H9 (cell line): Measurements from ENCODE around the gene WWC1. TPM values are rescaled to one million over a fixed set of nuclear protein-coding genes. Genes with fewer than 3 reads are reported as not detected.

ENCODE experiments used
- DNase-seq: peaks from one replicate; pipeline ENCODE4 v3.0.0-alpha.2; 2017
- H2AFZ ChIP-seq: one replicate; pipeline ENCODE4 v1.6.1; 2013; ENCODE audit warnings: mild to moderate bottlenecking, low read length, control low read depth, moderate library complexity
- H2AK5ac ChIP-seq: 2 replicates; pipeline ENCODE4 v1.6.1; 2013; ENCODE audit warnings: low read length, control low read depth, mixed read lengths; ENCODE audit not compliant: insufficient read length
- H2BK120ac ChIP-seq: one replicate; pipeline ENCODE4 v1.6.1; 2013; ENCODE audit warnings: low read depth, mild to moderate bottlenecking, low read length, control low read depth, inconsistent platforms; ENCODE audit not compliant: poor library complexity, severe bottlenecking
- H2BK12ac ChIP-seq: 2 replicates; pipeline ENCODE4 v1.6.1; 2013; ENCODE audit warnings: low read length, control low read depth, mixed read lengths, low read depth; ENCODE audit not compliant: insufficient read length
- H2BK15ac ChIP-seq: 2 replicates; pipeline ENCODE4 v1.6.1; 2013; ENCODE audit warnings: low read depth, low read length, control low read depth
- H2BK20ac ChIP-seq: one replicate; pipeline ENCODE4 v1.6.1; 2013; ENCODE audit warnings: low read depth, mild to moderate bottlenecking, low read length, control low read depth, inconsistent platforms; ENCODE audit not compliant: poor library complexity, severe bottlenecking
- H2BK5ac ChIP-seq: 2 replicates; pipeline ENCODE4 v1.6.1; 2013; ENCODE audit warnings: low read length, control low read depth, mixed read lengths; ENCODE audit not compliant: insufficient read length
- H3K14ac ChIP-seq: 2 replicates; pipeline ENCODE4 v1.6.1; 2013; ENCODE audit warnings: low read length, control low read depth; ENCODE audit not compliant: insufficient read depth
- H3K18ac ChIP-seq: 2 replicates; pipeline ENCODE4 v1.6.1; 2013; ENCODE audit warnings: low read depth, mild to moderate bottlenecking, mixed read lengths, low read length, control low read depth; ENCODE audit not compliant: insufficient read length
- H3K23ac ChIP-seq: 2 replicates; pipeline ENCODE4 v1.6.1; 2013; ENCODE audit warnings: low read length, control low read depth, mixed read lengths, low read depth; ENCODE audit not compliant: insufficient read length
- H3K23me2 ChIP-seq: 2 replicates; pipeline ENCODE4 v1.6.1; 2013; ENCODE audit warnings: low read depth, mild to moderate bottlenecking, mixed read lengths, low read length, control low read depth; ENCODE audit not compliant: insufficient read length, poor library complexity, severe bottlenecking
- H3K27ac ChIP-seq: 2 replicates; pipeline ENCODE4 v1.5.1; 2013; ENCODE audit warnings: low read length, control low read depth, mixed read lengths, low read depth; ENCODE audit not compliant: insufficient read length
- H3K27me3 ChIP-seq: 2 replicates; pipeline ENCODE4 v1.6.1; 2013; ENCODE audit warnings: low read length, control low read depth, inconsistent platforms; ENCODE audit not compliant: insufficient read depth
- H3K4ac ChIP-seq: 2 replicates; pipeline ENCODE4 v1.6.1; 2013; ENCODE audit warnings: low read depth, mild to moderate bottlenecking, control low read depth, inconsistent platforms, low read length, moderate library complexity
- H3K4me1 ChIP-seq: 2 replicates; pipeline ENCODE4 v1.6.1; 2013; ENCODE audit warnings: low read length, control low read depth, inconsistent platforms; ENCODE audit not compliant: insufficient read depth
- H3K4me2 ChIP-seq: 2 replicates; pipeline ENCODE4 v1.6.1; 2013; ENCODE audit warnings: low read length, control low read depth, mixed read lengths; ENCODE audit not compliant: insufficient read length, insufficient read depth
- H3K56ac ChIP-seq: 2 replicates; pipeline ENCODE4 v1.6.1; 2013; ENCODE audit warnings: low read depth, mild to moderate bottlenecking, mixed read lengths, low read length, control low read depth; ENCODE audit not compliant: insufficient read length
- H3K79me1 ChIP-seq: 2 replicates; pipeline ENCODE4 v1.6.1; 2013; ENCODE audit warnings: low read depth, mild to moderate bottlenecking, moderate library complexity, low read length, control low read depth, inconsistent platforms; ENCODE audit not compliant: insufficient read depth, poor library complexity, severe bottlenecking
- H3K79me2 ChIP-seq: 2 replicates; pipeline ENCODE4 v1.6.1; 2013; ENCODE audit warnings: low read length, control low read depth, inconsistent platforms; ENCODE audit not compliant: insufficient read depth
- H3K9ac ChIP-seq: 2 replicates; pipeline ENCODE4 v1.6.1; 2013; ENCODE audit warnings: low read length, control low read depth, mixed read lengths; ENCODE audit not compliant: insufficient read length; ENCODE audit errors: extremely low read depth
- H3K9me3 ChIP-seq: one replicate; pipeline ENCODE4 v1.6.1; 2013; ENCODE audit warnings: low read depth, low read length, inconsistent platforms; ENCODE audit not compliant: control insufficient read depth
- H3T11ph ChIP-seq: one replicate; pipeline ENCODE4 v1.6.1; 2013; ENCODE audit warnings: mild to moderate bottlenecking, low read length, control low read depth, inconsistent platforms
- H4K20me1 ChIP-seq: one replicate; pipeline ENCODE4 v1.6.1; 2013; ENCODE audit not compliant: control insufficient read depth, insufficient read length, insufficient read depth
- H4K5ac ChIP-seq: 2 replicates; pipeline ENCODE4 v1.6.1; 2013; ENCODE audit warnings: low read depth, mild to moderate bottlenecking, mixed read lengths, low read length, control low read depth; ENCODE audit not compliant: insufficient read length
- H4K8ac ChIP-seq: replicated peaks from 2 replicates; pipeline ENCODE4 v1.6.1; 2013; ENCODE audit warnings: low read length, control low read depth, mixed read lengths, low read depth; ENCODE audit not compliant: insufficient read length
- H4K91ac ChIP-seq: 2 replicates; pipeline ENCODE4 v1.6.1; 2013; ENCODE audit warnings: low read depth, mild to moderate bottlenecking, moderate library complexity, mixed read lengths, low read length, control low read depth; ENCODE audit not compliant: insufficient read length
- H3K27ac Mint-ChIP-seq, 3 experiments: 2 replicates in 2 of 3; 3 replicates in 1 of 3; pipeline ENCODE4 v1.8.0; 2020 to 2021; ENCODE audit warnings: mixed read lengths in 3 of 3, mild to moderate bottlenecking in 1 of 3, moderate library complexity in 1 of 3
- H3K27me3 Mint-ChIP-seq: 2 replicates; pipeline ENCODE4 v1.8.0; 2021; ENCODE audit warnings: low read depth, mild to moderate bottlenecking, moderate library complexity, mixed read lengths
- H3K36me3 Mint-ChIP-seq, 3 experiments: 2 replicates in 2 of 3; 3 replicates in 1 of 3; pipeline ENCODE4 v1.8.0; 2020 to 2021; ENCODE audit warnings: low read depth in 3 of 3, mixed read lengths in 3 of 3; ENCODE audit not compliant: insufficient read depth in 1 of 3
- H3K4me1 Mint-ChIP-seq, 2 experiments: 2 replicates each; pipeline ENCODE4 v1.8.0; 2020; ENCODE audit warnings: mixed read lengths in 2 of 2
- H3K4me3 Mint-ChIP-seq, 2 experiments: 2 replicates in 1 of 2; 3 replicates in 1 of 2; pipeline ENCODE4 v1.8.0; 2020 to 2021; ENCODE audit warnings: mild to moderate bottlenecking in 2 of 2, mixed read lengths in 2 of 2, moderate library complexity in 1 of 2
- H3K9me3 Mint-ChIP-seq, 2 experiments: 2 replicates in 1 of 2; 3 replicates in 1 of 2; pipeline ENCODE4 v1.8.0; 2020; ENCODE audit warnings: mild to moderate bottlenecking in 2 of 2, mixed read lengths in 2 of 2, moderate library complexity in 1 of 2
- WGBS: extraction: QIAGEN DNeasy Blood & Tissue Kit; methylation state at CpG from one replicate; pipeline ENCODE4 v1.1.7; 2013; ENCODE audit warnings: missing lambda C conversion rate, low lambda C conversion rate, mixed read lengths; ENCODE audit not compliant: insufficient read length; ENCODE audit errors: extremely low coverage; 5-methylcytosine and 5-hydroxymethylcytosine counted together
- total RNA-seq: library from RNA; stranded (reverse); gene quantifications from 2 replicates; pipeline ENCODE4 v1.2.1, GENCODE V29; 2021
- TF ChIP-seq, protein P1 (sequence below): fragments of 200-600 bp; sonication (generic); conservative IDR thresholded peaks from 3 replicates; pipeline ENCODE4 v1.8.0; 2021; ENCODE audit warnings: antibody characterized with exemption, mild to moderate bottlenecking

WWC1 gene
- total RNA-seq, 1 experiment from 2014 or later = 28.2 TPM

DNA sequence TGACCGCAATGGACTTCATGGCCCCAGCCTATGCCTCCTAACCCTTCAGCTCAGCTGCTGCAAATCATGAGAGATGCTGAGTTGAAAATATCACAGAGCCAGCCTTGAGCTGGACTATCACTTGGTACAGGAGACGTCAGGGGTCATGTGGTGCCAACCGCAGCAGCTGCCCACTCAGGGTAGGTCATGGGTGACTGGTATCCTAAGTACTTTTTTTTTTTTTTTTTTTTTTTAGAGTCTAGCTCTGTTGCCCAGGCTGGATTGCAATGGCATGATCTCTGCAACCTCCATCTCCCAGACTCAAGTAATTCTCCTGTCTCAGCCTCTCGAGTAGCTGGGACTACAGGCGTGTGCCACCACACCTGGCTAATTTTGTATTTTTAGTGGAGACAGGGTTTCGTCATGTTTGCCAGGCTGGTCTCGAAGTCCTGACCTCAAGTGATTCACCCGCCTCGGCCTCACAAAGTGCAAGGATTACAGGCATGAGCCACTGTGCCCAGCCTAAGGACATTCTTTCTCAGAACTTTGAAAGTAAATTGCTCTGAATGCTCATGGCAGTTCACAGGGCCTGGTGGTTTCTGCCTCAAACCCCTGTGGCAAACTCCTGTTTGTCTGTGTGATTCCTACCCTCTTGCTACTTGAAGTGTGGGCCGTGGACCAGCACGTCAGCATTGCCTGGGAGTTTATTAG is 21.3 kb downstream of the WWC1 start:
- no CpG with 5 or more reads among the region's 11 CpGs for WGBS
- Histone ChIP-seq H3K79me2 (no peaks in the 10 kb centered on the region), H2BK15ac (no peak overlapping the region), H2BK12ac (no peak overlapping the region), H2AFZ (no peak overlapping the region), H3K9ac (no peak overlapping the region), H2BK5ac (no peak overlapping the region), H4K91ac (no peak overlapping the region), H4K8ac (no peak overlapping the region), H2AK5ac (no peak overlapping the region), H3K27ac (no peak overlapping the region), H3K23ac (no peak overlapping the region), H3K4me2 (no peak overlapping the region), H3K79me1 (no peaks in the 10 kb centered on the region), H3K9me3 (no peaks in the 10 kb centered on the region), H3K4ac (no peak overlapping the region), H3K23me2 (no peaks in the 10 kb centered on the region), H2BK20ac (no peak overlapping the region), H3K18ac (no peak overlapping the region), H2BK120ac (no peak overlapping the region), H4K5ac (no peak overlapping the region), H3K27me3 (peaks cover 10% of the 10 kb centered on the region; the same call in 1 of the 2 replicates), H3K14ac (no peak overlapping the region), H3K56ac (no peak overlapping the region), H4K20me1 (no peaks in the 10 kb centered on the region), H3T11ph (no peak overlapping the region), H3K4me1 (no peaks in the 10 kb centered on the region)
- Mint-ChIP-seq H3K36me3 (peaks cover 0 to 4% (median 0%) of the 10 kb centered on the region in 3 experiments; a peak in 1 of 7 replicates), H3K4me1 (peaks cover 31 to 51% of the 10 kb centered on the region in 2 experiments), H3K4me3 (no peak overlapping the region), H3K27me3 (peaks cover 24% of the 10 kb centered on the region), H3K27ac (no peak overlapping the region), H3K9me3 (no peaks in the 10 kb centered on the region; a peak in 1 of 5 replicates)
- no peak for DNase-seq
- TF ChIP-seq, protein P1, sequence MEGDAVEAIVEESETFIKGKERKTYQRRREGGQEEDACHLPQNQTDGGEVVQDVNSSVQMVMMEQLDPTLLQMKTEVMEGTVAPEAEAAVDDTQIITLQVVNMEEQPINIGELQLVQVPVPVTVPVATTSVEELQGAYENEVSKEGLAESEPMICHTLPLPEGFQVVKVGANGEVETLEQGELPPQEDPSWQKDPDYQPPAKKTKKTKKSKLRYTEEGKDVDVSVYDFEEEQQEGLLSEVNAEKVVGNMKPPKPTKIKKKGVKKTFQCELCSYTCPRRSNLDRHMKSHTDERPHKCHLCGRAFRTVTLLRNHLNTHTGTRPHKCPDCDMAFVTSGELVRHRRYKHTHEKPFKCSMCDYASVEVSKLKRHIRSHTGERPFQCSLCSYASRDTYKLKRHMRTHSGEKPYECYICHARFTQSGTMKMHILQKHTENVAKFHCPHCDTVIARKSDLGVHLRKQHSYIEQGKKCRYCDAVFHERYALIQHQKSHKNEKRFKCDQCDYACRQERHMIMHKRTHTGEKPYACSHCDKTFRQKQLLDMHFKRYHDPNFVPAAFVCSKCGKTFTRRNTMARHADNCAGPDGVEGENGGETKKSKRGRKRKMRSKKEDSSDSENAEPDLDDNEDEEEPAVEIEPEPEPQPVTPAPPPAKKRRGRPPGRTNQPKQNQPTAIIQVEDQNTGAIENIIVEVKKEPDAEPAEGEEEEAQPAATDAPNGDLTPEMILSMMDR = no peak
